HCT116 (cell line): ENCODE measurements around the gene PPEF1. TPM values are rescaled to one million over a fixed set of nuclear protein-coding genes. Genes with fewer than 3 reads are reported as not detected.

Source experiments
- ATAC-seq: fragments of 200-7000 bp; cut with Tn5 transposase; 2 replicates; pipeline ENCODE4 v1.9.1; 2020; ENCODE audit warnings: mild to moderate bottlenecking, moderate library complexity
- BruUV-seq: library from RNA; stranded (reverse); fragments of 400-500 nt; replicated peaks from 2 replicates; lab custom pipeline; 2021; lab: Mats Ljungman, UMichigan
- CTCF ChIA-PET: fragments of 300-600 bp; sonication (Branson Sonifier 250); formaldehyde crosslinking; loops from one replicate; lab custom pipeline; 2021; ENCODE audit warnings: antibody characterized with exemption; lab: Charles Lee
- POLR2A ChIA-PET: fragments of 300-600, 350-600 bp; sonication (Branson Sonifier 250); formaldehyde crosslinking; loops from one replicate; lab custom pipeline; 2021; ENCODE audit warnings: antibody characterized with exemption; lab: Charles Lee
- RAD21 ChIA-PET, 2 experiments: fragments of 300-600 bp; sonication (Branson Sonifier 250); formaldehyde crosslinking; loops; one replicate each; lab custom pipeline; 2023; ENCODE audit warnings: low total read pairs in 2 of 2; ENCODE audit not compliant: uncharacterized antibody in 2 of 2, unreplicated experiment in 2 of 2, low non-redundant PET in 1 of 2; lab: Charles Lee
- DNase-seq: peaks from one replicate; pipeline ENCODE4 v3.0.0-alpha.2; 2010; ENCODE audit warnings: low read depth, low spot score
- H2AFZ ChIP-seq: fragments of 200-600 bp; shearing (Covaris generic), sonication (generic); 2 replicates; pipeline ENCODE4 v1.6.1; 2017; ENCODE audit warnings: low read depth, mixed run types, mixed read lengths, antibody characterized with exemption, low read length; ENCODE audit not compliant: poor library complexity, severe bottlenecking
- H3K27ac ChIP-seq: 2 replicates; pipeline ENCODE4 v1.5.1; 2012; ENCODE audit warnings: low read depth, low read length
- H3K27me3 ChIP-seq: fragments of 200-600 bp; sonication (generic); 2 replicates; pipeline ENCODE4 v1.6.1; 2016; ENCODE audit warnings: mixed run types, low read length, mixed read lengths; ENCODE audit not compliant: insufficient read depth
- H3K36me3 ChIP-seq, 2 experiments: fragments of 200-500 bp in 1 of 2; fragments of 200-600 bp in 1 of 2; sonication (Bioruptor generic) in 1 of 2; sonication (generic) in 1 of 2; 2 replicates each; pipeline versions ENCODE4 v1.5.1 to v1.6.1; 2014 to 2016; ENCODE audit warnings: low read length in 2 of 2, inconsistent platforms in 1 of 2, mixed read lengths in 1 of 2, mixed run types in 1 of 2; ENCODE audit not compliant: insufficient read depth in 2 of 2, control insufficient read depth in 1 of 2
- H3K4me1 ChIP-seq, 2 experiments: fragments of 200-600 bp in 1 of 2; sonication (generic) in 1 of 2; 2 replicates each; pipeline versions ENCODE4 v1.5.1 to v1.6.1; 2012 to 2017; ENCODE audit warnings: low read length in 2 of 2, inconsistent platforms in 1 of 2, mild to moderate bottlenecking in 1 of 2, mixed read lengths in 1 of 2, mixed run types in 1 of 2, moderate library complexity in 1 of 2; ENCODE audit not compliant: insufficient read depth in 2 of 2, control insufficient read depth in 1 of 2
- H3K4me2 ChIP-seq: fragments of 200-600 bp; sonication (generic); 2 replicates; pipeline ENCODE4 v1.6.1; 2017; ENCODE audit warnings: mixed run types, low read length, mixed read lengths
- H3K4me3 ChIP-seq, 2 experiments: fragments of 200-600 bp in 1 of 2; sonication (generic) in 1 of 2; replicated peaks in 1 of 2; 2 replicates each; pipeline ENCODE4 v1.5.1; 2011 to 2016; ENCODE audit warnings: low read length in 2 of 2, control low read depth in 1 of 2, low read depth in 1 of 2, mild to moderate bottlenecking in 1 of 2, mixed read lengths in 1 of 2, mixed run types in 1 of 2
- H3K79me2 ChIP-seq: fragments of 200-600 bp; sonication (generic); 2 replicates; pipeline ENCODE4 v1.6.1; 2017; ENCODE audit warnings: mild to moderate bottlenecking, mixed run types, low read length, moderate library complexity, mixed read lengths; ENCODE audit not compliant: insufficient read depth
- H3K9ac ChIP-seq: fragments of 200-600 bp; sonication (generic); 2 replicates; pipeline ENCODE4 v1.6.1; 2016; ENCODE audit warnings: low read length, mixed read lengths
- H3K9me2 ChIP-seq: fragments of 200-600 bp; sonication (generic), shearing (Covaris generic); 2 replicates; pipeline ENCODE4 v1.6.1; 2017; ENCODE audit warnings: mixed run types, mild to moderate bottlenecking, moderate library complexity; ENCODE audit not compliant: insufficient read depth
- H3K9me3 ChIP-seq, 2 experiments: fragments of 200-500 bp in 1 of 2; fragments of 200-600 bp in 1 of 2; sonication (Bioruptor generic) in 1 of 2; sonication (generic) in 1 of 2; 2 replicates each; pipeline ENCODE4 v1.6.1; 2014 to 2017; ENCODE audit warnings: low read length in 2 of 2, mixed read lengths in 2 of 2, inconsistent platforms in 1 of 2, low read depth in 1 of 2, mild to moderate bottlenecking in 1 of 2, mixed run types in 1 of 2, moderate library complexity in 1 of 2; ENCODE audit not compliant: control insufficient read depth in 1 of 2, insufficient read depth in 1 of 2
- H4K20me1 ChIP-seq: fragments of 200-600 bp; sonication (generic), shearing (Covaris generic); 2 replicates; pipeline ENCODE4 v1.6.1; 2017; ENCODE audit warnings: mixed run types, mild to moderate bottlenecking, moderate library complexity; ENCODE audit not compliant: insufficient read depth
- CBX3 ChIP-seq: IDR thresholded peaks from 2 replicates; pipeline ENCODE4 v1.6.1; 2012; ENCODE audit warnings: low read depth
- CEBPB ChIP-seq: IDR thresholded peaks from 2 replicates; pipeline ENCODE4 v1.6.1; 2012; ENCODE audit warnings: low read depth
- EGR1 ChIP-seq: IDR thresholded peaks from 2 replicates; pipeline ENCODE4 v1.6.1; 2012; ENCODE audit warnings: low read depth
- ELF1 ChIP-seq: IDR thresholded peaks from 2 replicates; pipeline ENCODE4 v1.6.1; 2012; ENCODE audit warnings: low read depth, borderline replicate concordance
- EZH2 ChIP-seq: fragments of 200-600 bp; sonication (generic); IDR thresholded peaks from 2 replicates; pipeline ENCODE4 v1.6.1; 2017; ENCODE audit warnings: antibody characterized with exemption, mixed run types
- FOSL1 ChIP-seq: IDR thresholded peaks from 2 replicates; pipeline ENCODE4 v1.6.1; 2012; ENCODE audit warnings: low read depth
- JUND ChIP-seq: IDR thresholded peaks from 2 replicates; pipeline ENCODE4 v1.6.1; 2012
- POLR2A ChIP-seq: IDR thresholded peaks from 2 replicates; pipeline ENCODE4 v1.7.0; 2011; ENCODE audit warnings: borderline replicate concordance; ENCODE audit not compliant: insufficient read depth, insufficient read length; ENCODE audit errors: extremely low read depth
- SIN3A ChIP-seq: IDR thresholded peaks from 2 replicates; pipeline ENCODE4 v1.6.1; 2012; ENCODE audit warnings: low read depth
- SRF ChIP-seq: IDR thresholded peaks from 2 replicates; pipeline ENCODE4 v1.6.1; 2012; ENCODE audit warnings: low read depth
- ZFX ChIP-seq: fragments of 450-650 bp; IDR thresholded peaks from 2 replicates; pipeline ENCODE4 v1.6.1; 2017
- intact Hi-C: fragments of 100-400 bp; cut with micrococcal nuclease; formaldehyde crosslinking; loops from 2 replicates; pipeline ENCODE4 v1.10.0; 2022
- total RNA-seq: library from RNA; stranded (reverse); gene quantifications from one replicate; pipeline ENCODE4 v1.2.1, GENCODE V29; 2021; ENCODE audit not compliant: unreplicated experiment
- TF ChIP-seq, protein P1 (sequence below): IDR thresholded peaks from 2 replicates; pipeline ENCODE4 v1.6.1; 2011; ENCODE audit warnings: mild to moderate bottlenecking, low read length, moderate library complexity; ENCODE audit not compliant: insufficient replicate concordance; ENCODE audit errors: extremely low read depth
- TF ChIP-seq, protein P2 (sequence below): IDR thresholded peaks from 2 replicates; pipeline ENCODE4 v1.6.1; 2012
- TF ChIP-seq, protein P3 (sequence below): IDR thresholded peaks from 2 replicates; pipeline ENCODE4 v1.6.1; 2012

PPEF1 gene
- total RNA-seq, 1 experiment from 2014 or later, result not detected

DNA sequence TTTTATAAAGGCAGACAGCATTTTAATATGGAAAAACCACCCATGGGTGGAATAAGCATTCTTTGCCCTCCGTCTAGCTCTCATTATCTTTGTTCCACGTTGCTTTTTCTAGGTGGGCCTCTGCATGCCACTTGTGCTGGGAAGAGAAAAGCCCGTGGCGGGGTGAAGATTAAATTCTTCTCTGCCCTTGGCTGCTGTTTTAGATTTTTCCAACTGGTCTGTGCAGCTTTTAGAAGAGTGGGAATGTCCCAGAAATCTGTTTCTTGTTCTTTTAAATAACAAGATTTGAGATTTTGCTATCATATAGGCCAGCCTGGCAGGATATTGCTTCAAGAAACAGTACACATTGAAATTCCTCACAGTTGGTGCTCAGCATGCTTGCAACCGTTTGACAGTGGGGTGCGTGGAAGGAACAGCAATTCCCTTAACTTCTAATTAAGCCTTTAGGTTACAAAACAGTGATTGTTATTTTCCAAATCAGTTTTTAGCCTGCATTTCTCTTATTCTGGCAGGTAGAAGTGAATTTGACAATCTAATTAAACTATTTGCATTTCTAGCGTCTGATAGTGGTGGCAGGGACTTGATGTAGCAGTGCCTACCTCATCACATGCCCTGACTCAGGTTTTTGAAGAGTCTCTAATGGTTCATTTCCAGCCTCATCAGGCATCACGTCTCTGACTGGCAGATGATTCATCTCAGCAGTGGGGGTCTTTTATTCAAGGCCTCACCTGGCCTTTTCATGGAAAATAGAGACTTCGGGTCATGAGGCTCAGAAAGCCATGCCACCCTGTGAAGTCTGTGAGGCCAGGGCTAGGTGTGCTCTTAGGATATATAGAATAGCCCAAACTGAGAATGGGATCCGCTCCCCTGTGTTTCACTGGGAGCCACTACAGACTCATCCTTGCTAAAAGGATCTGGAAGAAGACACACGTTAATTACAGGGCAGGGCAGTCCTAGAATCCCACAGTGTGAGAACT, 50.8 kb downstream of the PPEF1 start:
- ATAC-seq (no peak), DNase-seq (no peak)
- Histone ChIP-seq H3K27me3 (no peaks in the 10 kb centered on the region), H3K4me2 (no peak overlapping the region), H3K9me2 (no peaks in the 10 kb centered on the region), H3K9me3 (no peaks in the 10 kb centered on the region)
- intact Hi-C loops, result no loop called here
- CTCF ChIA-PET, result no interaction called here
- no peak for TF ChIP-seq EGR1
- no peak for TF ChIP-seq FOSL1
- no peak for TF ChIP-seq JUND
- TF ChIP-seq SRF, result no peak
- TF ChIP-seq, protein P1, sequence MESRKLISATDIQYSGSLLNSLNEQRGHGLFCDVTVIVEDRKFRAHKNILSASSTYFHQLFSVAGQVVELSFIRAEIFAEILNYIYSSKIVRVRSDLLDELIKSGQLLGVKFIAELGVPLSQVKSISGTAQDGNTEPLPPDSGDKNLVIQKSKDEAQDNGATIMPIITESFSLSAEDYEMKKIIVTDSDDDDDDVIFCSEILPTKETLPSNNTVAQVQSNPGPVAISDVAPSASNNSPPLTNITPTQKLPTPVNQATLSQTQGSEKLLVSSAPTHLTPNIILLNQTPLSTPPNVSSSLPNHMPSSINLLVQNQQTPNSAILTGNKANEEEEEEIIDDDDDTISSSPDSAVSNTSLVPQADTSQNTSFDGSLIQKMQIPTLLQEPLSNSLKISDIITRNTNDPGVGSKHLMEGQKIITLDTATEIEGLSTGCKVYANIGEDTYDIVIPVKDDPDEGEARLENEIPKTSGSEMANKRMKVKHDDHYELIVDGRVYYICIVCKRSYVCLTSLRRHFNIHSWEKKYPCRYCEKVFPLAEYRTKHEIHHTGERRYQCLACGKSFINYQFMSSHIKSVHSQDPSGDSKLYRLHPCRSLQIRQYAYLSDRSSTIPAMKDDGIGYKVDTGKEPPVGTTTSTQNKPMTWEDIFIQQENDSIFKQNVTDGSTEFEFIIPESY, result no peak
- TF ChIP-seq, protein P2, sequence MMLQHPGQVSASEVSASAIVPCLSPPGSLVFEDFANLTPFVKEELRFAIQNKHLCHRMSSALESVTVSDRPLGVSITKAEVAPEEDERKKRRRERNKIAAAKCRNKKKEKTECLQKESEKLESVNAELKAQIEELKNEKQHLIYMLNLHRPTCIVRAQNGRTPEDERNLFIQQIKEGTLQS, result no peak
- TF ChIP-seq ELF1, result no peak
- no peak for TF ChIP-seq CBX3
- no peak for TF ChIP-seq CEBPB
- no peak for TF ChIP-seq ZFX
- TF ChIP-seq, protein P3, sequence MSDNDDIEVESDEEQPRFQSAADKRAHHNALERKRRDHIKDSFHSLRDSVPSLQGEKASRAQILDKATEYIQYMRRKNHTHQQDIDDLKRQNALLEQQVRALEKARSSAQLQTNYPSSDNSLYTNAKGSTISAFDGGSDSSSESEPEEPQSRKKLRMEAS, result no peak
- TF ChIP-seq SIN3A, result no peak
- no peak for TF ChIP-seq EZH2
- no peak for TF ChIP-seq POLR2A
- TF ChIP-seq, all 23 proteins: peak for 0
- ChIA-PET RAD21 (no interaction called here), POLR2A (no interaction called here)
- no peaks in the 10 kb centered on the region for H3K36me3 ChIP-seq
- H3K9ac ChIP-seq, result no peak overlapping the region
- H4K20me1 ChIP-seq, result no peaks in the 10 kb centered on the region
- no TSS peak for BruUV-seq
- H3K4me3 ChIP-seq, result no peak overlapping the region
- H3K4me1 ChIP-seq, result no peaks in the 10 kb centered on the region
- no peaks in the 10 kb centered on the region for H3K79me2 ChIP-seq
- H3K27ac ChIP-seq, result no peak overlapping the region
- no peak overlapping the region for H2AFZ ChIP-seq
